ENCODE measurements around the gene S100A5. TPM values are rescaled to one million over a fixed set of nuclear protein-coding genes. Genes with fewer than 3 reads are reported as not detected.

S100A5 gene
- total RNA-seq, 1 experiment from 2014 or later: 2.4 TPM

- DNase-seq (ENCODE audit: low read depth): peak; percentile 92
Measured at GRCh38 chr1:153548722-153549688, 8.3 kb upstream of the S100A5 start, which contains the start of gene S100A3. Gene S100A3, minus strand, starts transcription at chr1:153549258. Its CDS starts 773 bp downstream, at chr1:153548485.

- no peak for DNase-seq (ENCODE audit: low read depth)
Measured at GRCh38 chr1:153547560-153548551, 7.1 kb upstream of the S100A5 start.

GRCh38 chr1:153546796-153547559 is 6.2 kb upstream of the S100A5 start:
- no peak for DNase-seq (ENCODE audit: low read depth)

- DNase-seq (ENCODE audit: low read depth): no peak
Measured at GRCh38 chr1:153546371-153546770, 5.6 kb upstream of the S100A5 start.

- peak; percentile 97 for DNase-seq (ENCODE audit: low read depth)
Measured at GRCh38 chr1:153545067-153546055, 4.6 kb upstream of the S100A5 start, which contains the start of gene S100A4. Gene S100A4, minus strand, starts transcription at chr1:153545806. Its CDS starts 1,012 bp downstream, at chr1:153544794.

GRCh38 chr1:153544453-153545066 is 3.8 kb upstream of the S100A5 start:
- no peak for DNase-seq (ENCODE audit: low read depth)

DNA sequence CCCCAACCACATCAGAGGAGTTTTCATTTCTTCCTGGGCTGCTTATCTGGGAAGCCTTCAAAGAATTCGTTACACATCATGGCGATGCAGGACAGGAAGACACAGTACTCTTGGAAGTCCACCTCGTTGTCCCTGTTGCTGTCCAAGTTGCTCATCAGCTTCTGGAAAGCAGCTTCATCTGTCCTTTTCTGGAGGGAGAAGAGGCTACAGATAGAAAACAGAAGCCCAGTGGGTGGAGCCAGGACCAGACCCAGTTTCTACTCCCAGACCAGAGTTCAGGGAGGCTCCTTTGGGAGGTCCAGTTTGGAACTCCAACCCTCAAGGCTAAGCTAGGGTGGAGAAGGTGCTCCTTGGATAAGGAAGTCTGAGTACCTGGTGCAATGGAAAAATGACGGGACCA is 3.0 kb upstream of the S100A5 start:
- DNase-seq (ENCODE audit: low read depth): no peak

DNA sequence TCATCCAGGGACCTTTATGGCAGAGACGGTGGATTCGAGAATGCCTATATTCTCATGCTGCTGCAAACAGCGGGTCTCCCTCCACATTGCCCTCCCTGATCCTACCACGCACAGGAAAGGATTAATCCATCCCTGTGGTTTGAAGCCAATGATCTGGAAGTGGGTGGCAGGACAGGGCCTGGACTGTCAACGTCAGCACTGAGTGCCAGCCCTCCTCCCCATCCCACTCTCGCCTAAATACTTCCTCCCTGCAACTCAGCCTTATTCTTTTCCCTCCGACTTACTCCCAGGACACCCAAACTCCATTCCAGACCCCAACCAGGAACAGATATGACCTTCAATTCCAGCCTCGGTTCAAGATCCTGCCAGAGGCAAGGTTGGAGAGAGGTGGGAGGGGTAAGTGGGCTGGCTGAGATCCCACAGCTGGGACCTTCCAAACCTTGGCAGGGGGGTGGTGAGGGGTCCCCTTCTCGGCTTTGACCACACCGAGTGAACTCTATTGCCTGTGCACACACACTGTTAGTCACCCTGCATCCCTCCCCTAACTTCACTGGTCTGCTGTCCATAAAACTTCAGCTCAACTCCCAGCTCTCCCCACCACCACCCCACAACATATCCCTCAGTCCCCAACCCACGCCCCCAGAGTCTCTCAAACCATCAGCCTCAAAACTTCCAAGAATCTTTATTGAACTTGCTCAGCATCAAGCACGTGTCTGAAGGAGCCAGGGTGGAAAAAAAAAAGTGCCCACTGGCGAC is 2.4 kb upstream of the S100A5 start:
- no peak for DNase-seq (ENCODE audit: low read depth)

GRCh38 chr1:153541641-153542590 is 1.2 kb upstream of the S100A5 start:
- DNase-seq (ENCODE audit: low read depth): no peak

- DNase-seq (ENCODE audit: low read depth): no peak
Measured at GRCh38 chr1:153539395-153540093, 1.2 kb downstream of the S100A5 start.

GRCh38 chr1:153538315-153538821 is 2.4 kb downstream of the S100A5 start:
- peak; percentile 39 for DNase-seq (ENCODE audit: low read depth)

GRCh38 chr1:153537376-153537730 is 3.4 kb downstream of the S100A5 start:
- DNase-seq (ENCODE audit: low read depth): no peak

GRCh38 chr1:153536671-153537375 is 3.9 kb downstream of the S100A5 start:
- peak; percentile 40 for DNase-seq (ENCODE audit: low read depth)

- peak; percentile 96 for DNase-seq (ENCODE audit: low read depth)
Measured at GRCh38 chr1:153536012-153536670, 4.6 kb downstream of the S100A5 start.
